RKO (cell line): ENCODE measurements around the gene AXIN2.

ENCODE experiments used
- DNase-seq: peaks from one replicate; pipeline ENCODE4 v3.0.0-alpha.2; 2016; ENCODE audit warnings: low spot score

Gene AXIN2

DNA sequence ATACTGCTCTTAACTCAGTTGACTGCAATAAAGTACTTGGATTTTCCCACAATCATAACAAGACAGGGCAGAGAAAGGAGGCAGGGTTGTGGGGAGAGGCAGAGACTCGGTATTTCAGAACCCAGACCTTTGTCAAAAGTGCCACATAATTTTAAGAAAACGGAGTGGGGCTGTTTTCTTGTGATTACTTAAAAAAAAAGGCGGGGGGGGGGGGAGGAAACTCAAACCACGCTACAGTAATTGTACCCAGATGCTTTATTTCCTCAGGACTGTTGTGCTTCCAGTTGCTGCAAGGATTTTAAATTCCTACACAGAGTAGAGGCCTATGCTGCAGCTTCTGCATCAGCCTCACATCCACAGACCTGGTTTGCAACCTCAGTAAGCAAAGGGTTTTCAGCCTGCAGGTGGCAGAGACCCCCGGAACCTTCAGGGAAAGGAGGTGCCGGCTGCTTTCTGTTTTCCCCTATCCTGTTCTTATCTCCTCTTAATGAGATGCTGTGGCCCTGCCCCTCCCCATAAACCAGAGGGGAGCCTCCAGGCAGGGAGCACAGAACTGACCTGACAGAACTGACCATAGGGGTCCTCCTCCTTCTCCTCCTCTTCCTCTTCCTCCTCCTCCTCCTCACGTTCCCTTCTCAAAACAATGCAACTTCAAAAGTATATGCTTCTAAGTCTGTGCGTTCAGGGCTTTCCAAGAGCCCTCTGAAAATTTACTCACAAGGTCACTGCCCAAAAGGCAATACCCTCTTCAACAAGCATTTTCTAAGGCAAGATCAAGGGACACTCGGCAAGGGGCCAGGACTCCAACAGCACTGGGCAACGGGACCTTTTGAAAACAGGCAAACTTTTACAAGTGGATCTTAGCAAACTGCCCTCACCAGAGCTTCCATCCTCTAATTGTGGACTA lies 7.5 kb downstream of the AXIN2 start:
- DNase-seq: no peak

DNA sequence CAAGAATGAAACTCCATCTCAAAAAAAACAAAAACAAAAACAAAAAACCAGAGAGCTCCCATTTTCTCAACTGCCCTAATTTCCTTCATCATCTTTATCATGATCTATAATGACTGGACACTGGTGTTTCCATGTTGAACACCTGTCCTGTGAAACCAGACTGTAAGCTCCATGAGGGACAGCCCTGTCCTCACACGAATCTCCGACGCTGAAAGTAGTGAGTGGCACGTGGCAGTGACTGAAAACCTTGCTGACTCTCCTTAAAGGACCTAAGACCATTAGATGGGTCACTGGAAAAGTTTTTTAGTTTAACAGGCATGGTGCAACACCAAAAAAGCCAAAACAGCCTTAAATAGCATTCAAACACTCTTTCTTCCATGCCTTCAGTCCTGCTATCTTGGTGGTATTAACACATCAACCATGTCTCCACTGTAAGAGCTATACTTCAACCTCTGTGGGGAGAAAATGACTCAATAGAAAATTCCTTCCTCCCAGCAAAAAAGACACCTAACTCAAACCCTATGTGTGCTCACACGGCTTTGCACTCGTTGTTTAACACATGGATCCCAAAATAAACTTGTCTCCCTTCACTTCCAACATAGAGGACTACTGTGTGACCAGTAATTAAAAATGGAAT lies 8.3 kb downstream of the AXIN2 start:
- DNase-seq: no peak

DNA sequence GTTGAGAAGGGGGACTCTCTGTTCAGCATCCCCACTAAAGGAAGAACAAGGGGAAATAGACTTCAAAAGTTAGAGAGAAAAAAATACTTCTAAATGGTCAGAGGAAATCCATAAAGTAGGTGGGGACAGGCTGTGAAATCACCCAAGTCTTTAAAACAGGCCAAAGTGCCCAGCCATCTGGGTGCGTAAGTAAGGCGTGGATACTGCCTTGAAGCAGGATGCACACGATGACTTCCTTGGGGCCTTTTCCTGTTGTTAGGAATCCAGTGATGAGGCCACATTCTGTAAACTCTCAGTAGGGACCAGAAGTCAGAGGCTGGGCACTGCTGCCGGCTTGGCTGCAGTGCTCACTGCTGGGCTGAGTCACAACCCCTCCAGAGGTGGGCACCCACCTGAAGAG lies 9.2 kb downstream of the AXIN2 start:
- DNase-seq: no peak

GRCh38 chr17:65551267-65552040 lies 10.0 kb downstream of the AXIN2 start:
- no peak for DNase-seq

GRCh38 chr17:65550758-65551157 lies 10.7 kb downstream of the AXIN2 start:
- DNase-seq: no peak

GRCh38 chr17:65550075-65550662 lies 11.3 kb downstream of the AXIN2 start:
- no peak for DNase-seq

DNA sequence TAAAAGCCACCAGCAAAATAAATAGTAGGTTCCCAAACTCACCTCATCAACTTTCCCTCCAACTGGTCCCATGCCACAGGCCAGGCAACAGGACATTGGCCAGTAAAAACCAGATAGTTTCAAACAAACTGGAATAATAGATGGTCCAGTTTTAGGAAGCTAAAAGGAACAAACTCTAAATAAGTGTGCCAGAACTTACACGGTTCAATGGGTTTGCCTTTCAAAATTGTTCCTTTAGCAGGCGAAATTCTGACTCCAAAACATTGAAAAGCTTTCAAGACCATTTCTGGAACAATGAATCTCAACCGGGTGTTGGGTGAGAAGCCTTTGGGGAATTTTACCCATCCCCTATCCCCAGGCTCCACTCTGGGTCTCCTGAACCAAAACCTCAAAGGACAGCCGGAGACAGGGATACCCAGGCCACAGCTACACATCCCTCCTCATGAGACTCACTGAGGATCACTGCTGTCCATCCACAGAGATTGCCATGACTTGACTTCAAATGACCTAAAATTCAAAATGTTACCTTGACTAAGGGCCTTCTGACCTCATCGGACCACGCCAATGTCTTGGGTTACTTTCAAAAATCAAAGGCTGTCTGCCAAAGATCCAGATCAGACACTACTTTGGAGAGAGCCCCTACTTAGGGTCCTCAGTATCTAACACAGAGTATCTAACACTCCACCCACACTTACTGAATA lies 13.0 kb downstream of the AXIN2 start:
- no peak for DNase-seq

DNA sequence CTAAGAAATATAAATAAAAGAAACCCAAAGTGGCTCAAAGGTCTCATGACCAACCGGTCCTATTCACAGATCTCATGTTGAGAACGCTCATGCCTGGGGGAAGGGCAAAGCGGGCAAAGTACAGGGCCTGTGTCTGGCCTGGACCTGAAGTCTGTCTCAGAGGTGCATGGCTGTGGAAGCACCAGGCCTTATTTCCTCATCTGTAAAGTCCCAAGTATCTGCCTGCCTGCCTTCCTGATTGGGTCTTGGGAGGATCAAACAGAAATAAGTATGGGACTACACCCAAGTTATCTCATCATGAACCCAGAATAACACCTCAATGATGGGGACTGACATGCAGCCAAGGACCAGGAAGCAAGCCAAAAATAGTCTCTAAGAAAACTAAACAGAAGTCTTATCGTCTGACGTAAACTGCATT lies 14.2 kb downstream of the AXIN2 start:
- DNase-seq: no peak

DNA sequence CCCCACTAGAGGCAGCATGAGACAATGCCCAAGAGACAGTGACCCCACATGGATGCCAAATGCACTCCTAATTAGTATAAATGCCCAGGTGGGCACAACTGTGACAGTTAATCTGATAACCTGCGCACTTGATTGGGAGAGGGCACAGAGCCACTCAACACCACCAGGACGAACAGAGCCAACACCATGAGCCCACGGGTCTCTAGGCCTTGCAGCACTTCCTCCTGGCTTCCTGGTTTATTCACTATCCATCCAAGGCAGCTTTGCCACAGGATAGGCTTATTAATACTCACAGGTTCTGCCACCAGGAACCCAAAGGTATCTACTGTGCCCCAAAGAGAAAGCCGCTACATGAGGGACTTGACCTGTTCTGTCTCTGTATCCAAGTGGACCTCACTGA lies 14.9 kb downstream of the AXIN2 start:
- no peak for DNase-seq

- DNase-seq: no peak
Measured at GRCh38 chr17:65545705-65546523, 15.5 kb downstream of the AXIN2 start.

DNA sequence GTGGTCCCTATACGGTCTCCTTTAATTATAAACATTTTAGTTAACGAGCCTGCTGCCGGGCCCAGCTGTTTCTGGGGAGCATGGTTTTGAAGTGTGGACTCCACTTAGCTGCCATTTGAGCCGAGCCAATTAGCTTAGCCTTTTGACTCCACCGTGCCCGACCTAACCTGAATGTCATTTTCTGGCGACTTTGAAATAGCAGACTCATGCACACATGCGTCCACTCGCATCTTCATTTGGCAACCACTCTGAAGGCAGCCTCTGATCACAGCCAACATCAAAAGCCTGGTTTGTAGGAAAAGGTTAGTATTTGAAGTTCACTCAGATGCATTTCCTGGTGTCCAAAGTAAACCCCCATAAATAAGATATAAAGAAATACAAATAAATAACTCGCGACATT lies 16.8 kb downstream of the AXIN2 start:
- no peak for DNase-seq

GRCh38 chr17:65542610-65543009 lies 18.8 kb downstream of the AXIN2 start:
- no peak for DNase-seq

GRCh38 chr17:65542067-65542466 lies 19.4 kb downstream of the AXIN2 start:
- no peak for DNase-seq

- DNase-seq: no peak
Measured at GRCh38 chr17:65541453-65541852, 20.0 kb downstream of the AXIN2 start.

DNA sequence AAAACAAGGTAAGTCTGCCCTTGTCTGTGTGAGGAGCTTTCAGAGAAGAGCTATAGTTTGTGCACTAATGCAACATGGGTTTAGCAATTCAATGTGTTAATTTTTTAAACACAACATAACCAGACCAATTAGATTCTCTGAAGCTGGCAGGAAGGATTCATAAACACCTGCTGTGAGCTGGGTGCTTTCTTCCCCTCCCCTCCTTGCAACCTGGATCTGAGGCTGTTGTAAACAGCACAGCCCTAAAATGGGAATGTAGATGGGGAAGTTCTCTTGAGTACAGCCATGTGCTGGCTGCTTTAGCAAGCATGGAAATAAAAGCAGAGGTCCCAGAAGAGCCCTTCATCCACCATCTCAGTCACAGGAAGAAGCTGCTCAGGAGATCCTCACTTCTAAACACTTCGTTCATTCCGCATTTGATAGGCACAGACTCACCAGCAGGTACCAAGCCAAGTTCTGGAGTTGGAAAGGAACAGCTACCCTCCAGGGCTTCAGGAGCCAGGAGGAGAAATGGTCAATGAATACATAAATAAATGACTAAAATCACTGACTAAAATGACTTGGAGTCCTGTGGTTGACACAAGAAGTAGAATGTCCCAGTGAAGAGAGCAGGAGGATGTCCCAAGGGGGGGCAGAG lies 21.7 kb downstream of the AXIN2 start:
- DNase-seq: no peak

DNA sequence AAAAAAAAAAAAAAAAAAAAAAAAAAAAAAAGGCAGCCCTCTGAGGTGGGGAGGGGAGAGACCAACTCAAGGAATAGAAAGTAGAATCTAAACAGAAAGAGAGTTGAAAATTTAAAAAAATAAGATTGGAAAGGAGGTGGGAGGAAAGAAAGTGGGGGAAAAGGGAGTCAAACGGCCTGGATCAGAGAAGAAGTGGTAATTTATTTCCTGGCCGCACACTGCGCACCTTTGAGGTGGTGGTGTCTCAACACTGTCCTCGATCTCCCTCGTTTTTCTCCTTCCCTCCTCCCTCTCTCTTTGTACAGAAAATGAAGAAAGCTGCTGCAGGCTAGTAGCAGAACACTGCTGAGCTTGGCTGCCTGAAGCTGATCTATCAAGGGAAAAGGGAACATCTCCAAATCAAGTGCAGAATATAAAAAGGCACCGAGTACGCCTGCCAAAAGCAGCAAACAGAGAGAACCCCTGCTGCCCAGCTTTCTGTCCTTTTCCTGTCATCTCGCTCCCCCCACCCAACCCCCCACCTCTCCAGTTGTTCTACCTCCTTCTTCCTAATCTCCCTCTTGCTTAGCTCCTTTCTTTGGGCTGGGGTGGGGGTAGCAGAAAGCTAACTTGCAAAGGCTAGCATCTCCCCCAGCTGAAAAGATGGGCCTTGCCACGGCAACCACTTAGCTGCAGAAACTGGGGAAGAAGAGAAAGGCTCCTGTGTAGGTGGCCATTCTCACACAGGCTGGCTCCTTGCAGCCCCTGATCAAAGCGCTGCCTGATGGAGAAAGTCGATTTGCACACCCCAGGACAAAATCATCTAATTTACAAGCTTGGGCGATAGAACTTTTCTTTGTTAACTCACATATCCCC lies 22.5 kb downstream of the AXIN2 start:
- no peak for DNase-seq

- no peak for DNase-seq
Measured at GRCh38 chr17:65537845-65538674, 23.4 kb downstream of the AXIN2 start.

DNA sequence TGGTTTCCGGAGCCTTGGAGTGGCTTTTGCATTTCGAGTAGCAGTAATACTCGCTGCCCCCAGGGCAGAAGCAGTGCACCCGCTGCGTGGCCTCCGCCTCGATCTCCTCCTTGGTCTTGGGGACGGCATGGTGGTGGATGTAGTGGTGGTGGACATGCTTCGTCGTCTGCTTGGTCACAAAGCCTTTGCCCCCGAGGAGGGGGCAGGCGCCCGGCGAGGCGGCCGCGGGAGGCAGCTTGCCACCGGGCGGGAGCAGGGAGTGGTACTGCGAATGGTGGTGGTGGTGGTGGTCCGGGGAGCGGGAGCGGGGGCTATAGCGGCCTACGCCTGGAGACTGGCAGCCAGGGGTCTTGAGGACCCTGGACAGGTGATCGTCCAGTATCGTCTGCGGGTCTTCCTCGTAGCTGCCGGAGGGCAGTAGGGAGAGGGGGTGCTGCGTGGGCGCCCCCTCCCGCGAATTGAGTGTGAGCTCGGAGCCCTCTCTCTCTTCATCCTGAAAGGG lies 24.1 kb downstream of the AXIN2 start:
- DNase-seq: no peak
